GM12872 (cell line): ENCODE measurements around the gene TEX22.

Source experiments
- CTCF ChIP-seq: IDR thresholded peaks from 3 replicates; pipeline ENCODE4 v1.5.1; 2011; ENCODE audit warnings: low read depth, mild to moderate bottlenecking, low read length, moderate library complexity; ENCODE audit not compliant: insufficient read depth

The TEX22 gene

DNA sequence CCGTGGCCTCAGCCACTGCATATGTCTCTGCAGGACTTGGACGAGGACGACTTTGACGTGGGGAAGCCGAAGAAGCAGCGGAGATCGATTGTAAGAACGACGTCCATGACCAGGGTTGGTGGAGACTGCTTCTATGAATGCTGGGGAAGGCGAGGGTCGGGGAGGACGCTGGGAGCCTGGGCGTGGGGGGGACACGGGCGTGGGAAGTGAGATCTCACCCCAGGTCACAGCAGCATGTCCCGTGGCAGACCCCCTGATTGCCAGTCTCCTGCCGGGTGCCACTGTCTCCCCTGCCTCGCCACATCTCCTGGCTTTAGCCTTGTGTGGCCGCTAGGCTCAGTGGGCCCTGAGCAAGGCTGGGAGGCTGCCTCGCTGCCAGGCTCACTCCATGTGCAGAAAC is 29.9 kb upstream of the TEX22 start:
- TF ChIP-seq CTCF = no peak

DNA sequence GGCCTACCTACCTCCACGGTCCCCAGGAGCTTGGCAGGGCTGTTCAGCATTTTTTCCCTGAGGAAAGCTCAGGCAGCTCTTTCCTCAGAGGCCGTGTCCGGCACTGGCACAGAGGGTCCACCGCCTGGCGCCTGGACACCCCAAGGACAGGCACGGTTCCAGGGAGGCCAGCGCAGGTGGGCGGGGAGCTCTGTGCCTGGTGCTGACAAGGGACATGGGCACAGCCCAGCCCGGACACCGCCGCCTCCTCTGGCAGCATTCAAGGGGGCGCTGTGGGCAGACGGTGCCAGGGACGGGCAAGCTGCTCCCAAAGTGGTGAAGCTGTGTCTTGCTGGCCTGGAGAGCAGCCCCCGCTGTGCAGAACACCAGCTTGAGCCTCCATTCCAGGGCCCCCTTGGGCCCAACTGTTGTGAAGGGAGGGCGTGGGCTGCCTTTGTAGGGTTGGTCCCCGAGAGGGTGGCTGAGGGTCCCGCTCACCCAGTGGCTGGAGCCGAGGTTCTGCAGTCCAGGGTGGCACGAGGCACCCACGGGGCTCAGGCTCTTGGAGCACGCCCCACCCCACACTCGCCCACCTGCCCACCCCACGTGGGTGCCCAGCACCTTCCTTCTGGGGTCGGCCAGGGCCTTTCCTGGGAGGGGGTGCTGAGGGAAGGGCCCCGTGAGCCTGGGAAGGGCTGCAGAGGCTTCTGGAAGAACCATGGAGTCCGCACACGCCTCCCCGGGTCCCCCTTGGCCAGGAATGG is 29.3 kb upstream of the TEX22 start:
- TF ChIP-seq CTCF = no peak

- TF ChIP-seq CTCF = no peak
Measured at GRCh38 chr14:105369653-105370040, 28.7 kb upstream of the TEX22 start.

DNA sequence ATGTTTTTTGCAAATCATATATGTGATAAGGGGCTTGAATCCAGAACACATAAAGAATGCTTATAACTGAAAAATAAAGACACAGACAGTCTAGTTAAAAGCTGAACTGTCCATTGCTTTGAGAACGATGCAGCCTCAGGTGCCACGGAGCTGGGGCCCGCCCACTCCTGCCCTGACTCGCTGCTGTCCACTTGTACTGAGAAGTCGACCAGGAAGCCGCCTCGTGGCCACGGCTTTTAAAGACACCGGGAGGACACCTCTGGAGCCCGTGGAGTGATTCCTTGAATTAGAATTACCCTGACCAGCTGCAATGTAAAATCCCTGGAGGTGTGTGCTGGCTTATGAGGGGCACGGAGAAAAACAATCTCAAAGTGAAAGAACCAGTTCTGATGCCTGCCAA is 23.9 kb upstream of the TEX22 start:
- no peak for TF ChIP-seq CTCF

GRCh38 chr14:105375635-105376057 is 22.7 kb upstream of the TEX22 start:
- TF ChIP-seq CTCF = no peak

DNA sequence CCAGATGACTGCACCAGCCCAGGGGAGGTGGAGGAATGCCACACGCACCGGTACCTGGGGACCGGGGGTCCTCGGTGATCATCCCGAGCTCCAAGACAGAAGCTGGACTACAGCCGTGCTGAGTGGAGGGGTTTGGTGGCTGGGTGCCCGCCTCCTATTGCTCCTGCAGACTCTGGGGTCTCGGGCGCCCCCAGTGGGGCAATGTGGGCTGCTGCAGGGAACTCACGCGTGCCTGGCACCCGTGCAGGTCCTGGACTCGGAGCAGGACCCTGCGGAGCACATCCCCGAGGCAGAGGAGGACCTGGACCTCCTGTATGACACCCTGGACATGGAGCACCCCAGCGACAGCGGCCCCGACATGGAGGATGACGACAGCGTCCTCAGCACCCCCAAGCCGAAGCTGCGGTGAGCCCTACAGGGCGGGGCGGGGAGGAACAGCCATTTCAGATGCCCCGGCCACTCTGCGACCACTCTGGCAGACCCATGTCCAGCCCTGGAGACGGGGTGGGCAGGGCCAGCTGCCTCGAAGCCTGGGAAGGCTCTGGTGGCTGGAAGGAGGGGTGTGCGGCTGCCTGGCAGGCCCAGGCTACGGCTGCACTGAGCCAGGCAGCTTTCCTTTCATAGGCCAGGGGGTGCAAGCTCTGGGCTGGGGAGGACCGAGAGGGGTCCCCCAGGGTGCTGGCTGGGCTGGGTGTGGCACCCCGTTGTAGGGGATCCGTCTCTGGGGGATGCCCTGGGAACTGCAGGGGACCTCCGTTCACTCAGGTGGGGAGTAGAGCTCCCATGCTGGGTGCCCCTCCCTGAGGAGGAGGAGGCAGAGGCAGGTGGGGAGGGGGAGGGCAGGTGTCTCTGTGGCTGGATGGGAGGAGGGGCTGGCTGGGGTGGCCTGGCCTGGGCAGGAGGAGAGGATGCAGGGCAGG is 21.6 kb upstream of the TEX22 start:
- 0 out of 3 replicates have a peak, but pooled peaks have one; percentile 8 for TF ChIP-seq CTCF

DNA sequence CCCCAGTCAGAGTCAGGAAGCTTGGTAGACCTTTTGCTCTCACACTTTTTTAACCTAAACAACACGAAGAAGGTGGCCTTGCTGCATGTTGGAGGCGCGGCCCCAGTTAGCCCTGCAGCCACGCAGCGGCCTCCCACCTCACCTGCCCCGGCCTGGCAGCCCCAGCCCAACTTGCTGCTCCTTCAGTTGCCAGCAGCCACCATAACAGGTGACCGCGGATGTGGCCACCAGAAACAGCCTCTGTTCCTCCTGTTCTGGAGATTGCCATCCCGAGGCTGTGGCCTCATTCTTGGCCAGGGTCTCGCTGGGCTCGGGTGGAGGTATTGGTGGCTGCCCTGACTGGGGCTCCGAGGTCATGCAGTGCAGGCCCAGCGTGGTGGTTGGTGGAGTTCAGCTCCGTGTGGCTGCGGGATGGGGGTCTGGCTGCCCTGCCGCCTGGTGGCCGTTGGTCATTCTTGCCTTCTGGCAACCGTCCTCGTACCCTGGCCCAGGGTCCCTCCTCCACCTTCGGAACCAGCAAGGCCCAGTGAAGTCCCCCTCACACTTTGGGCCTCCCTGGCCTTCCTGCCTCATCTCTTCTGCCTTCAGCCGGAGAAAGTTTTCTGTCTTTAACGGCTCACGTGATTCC is 20.7 kb upstream of the TEX22 start:
- TF ChIP-seq CTCF = no peak
